IMR-90 (cell line): ENCODE data around the gene MLNR.

Source experiments
- BHLHE40 ChIP-seq: fragments of 150-350 bp; IDR thresholded peaks from 2 replicates; pipeline ENCODE4 v1.6.1; 2016; ENCODE audit warnings: mild to moderate bottlenecking, low read depth, low read length
- CEBPB ChIP-seq: IDR thresholded peaks from 2 replicates; pipeline ENCODE4 v1.6.1; 2012; ENCODE audit warnings: low read depth, low read length, improper control_type of control experiment
- CTCF ChIP-seq: conservative IDR thresholded peaks from 2 replicates; pipeline ENCODE4 v1.5.1; 2012; ENCODE audit warnings: mild to moderate bottlenecking, low read depth, low read length, improper control_type of control experiment
- ELK1 ChIP-seq: fragments of 150-350 bp; IDR thresholded peaks from 2 replicates; pipeline ENCODE4 v1.6.1; 2016; ENCODE audit warnings: low read depth, mild to moderate bottlenecking, low read length, moderate library complexity, borderline replicate concordance
- FOS ChIP-seq: fragments of 150-350 bp; IDR thresholded peaks from 2 replicates; pipeline ENCODE4 v1.6.1; 2016; ENCODE audit warnings: low read depth, low read length
- MAZ ChIP-seq: IDR thresholded peaks from 2 replicates; pipeline ENCODE4 v1.6.1; 2012; ENCODE audit warnings: low read depth, mild to moderate bottlenecking, low read length, improper control_type of control experiment, moderate library complexity, borderline replicate concordance
- POLR2A ChIP-seq: IDR thresholded peaks from 2 replicates; pipeline ENCODE4 v1.6.1; 2012; ENCODE audit warnings: mild to moderate bottlenecking, low read depth, low read length
- RAD21 ChIP-seq: IDR thresholded peaks from 2 replicates; pipeline ENCODE4 v1.6.1; 2012; ENCODE audit warnings: low read length, improper control_type of control experiment
- RCOR1 ChIP-seq: IDR thresholded peaks from 2 replicates; pipeline ENCODE4 v1.6.1; 2012; ENCODE audit warnings: mild to moderate bottlenecking, low read length, improper control_type of control experiment; ENCODE audit not compliant: insufficient replicate concordance
- RFX5 ChIP-seq: IDR thresholded peaks from 2 replicates; pipeline ENCODE4 v1.8.0; 2012; ENCODE audit warnings: low read depth, mild to moderate bottlenecking, low read length, moderate library complexity
- SMC3 ChIP-seq: fragments of 150-350 bp; IDR thresholded peaks from 2 replicates; pipeline ENCODE4 v1.6.1; 2016; ENCODE audit warnings: low read depth, mild to moderate bottlenecking, antibody characterized with exemption, low read length, moderate library complexity

- TF ChIP-seq FOS, result no peak
- no peak for TF ChIP-seq CTCF
- TF ChIP-seq POLR2A, result no peak
- no peak for TF ChIP-seq CEBPB
- no peak for TF ChIP-seq MAZ
- TF ChIP-seq BHLHE40, result no peak
- TF ChIP-seq RFX5, result no peak
- no peak for TF ChIP-seq RCOR1
- no peak for TF ChIP-seq SMC3
- TF ChIP-seq ELK1, result no peak
- no peak for TF ChIP-seq RAD21
Measured at GRCh38 chr13:49238621-49239020, 18.5 kb downstream of the MLNR start.
